Lower leg skin (tissue), 3 donors: ENCODE data around the gene TXNRD2.

ENCODE experiments used
- POLR2A ChIP-seq, 2 donors: fragments of 450-650 bp; IDR thresholded peaks; one replicate each; pipeline ENCODE4 v1.6.1; 2016 to 2017; ENCODE audit warnings: antibody characterized with exemption in 2 of 2, mild to moderate bottlenecking in 1 of 2, moderate library complexity in 1 of 2
- TF ChIP-seq, protein P1 (sequence below), 3 donors: fragments of 450-650 bp; IDR thresholded peaks; one replicate each; pipeline ENCODE4 v1.5.1; 2016; ENCODE audit warnings: antibody characterized with exemption in 3 of 3, mild to moderate bottlenecking in 3 of 3, moderate library complexity in 2 of 3

DNA sequence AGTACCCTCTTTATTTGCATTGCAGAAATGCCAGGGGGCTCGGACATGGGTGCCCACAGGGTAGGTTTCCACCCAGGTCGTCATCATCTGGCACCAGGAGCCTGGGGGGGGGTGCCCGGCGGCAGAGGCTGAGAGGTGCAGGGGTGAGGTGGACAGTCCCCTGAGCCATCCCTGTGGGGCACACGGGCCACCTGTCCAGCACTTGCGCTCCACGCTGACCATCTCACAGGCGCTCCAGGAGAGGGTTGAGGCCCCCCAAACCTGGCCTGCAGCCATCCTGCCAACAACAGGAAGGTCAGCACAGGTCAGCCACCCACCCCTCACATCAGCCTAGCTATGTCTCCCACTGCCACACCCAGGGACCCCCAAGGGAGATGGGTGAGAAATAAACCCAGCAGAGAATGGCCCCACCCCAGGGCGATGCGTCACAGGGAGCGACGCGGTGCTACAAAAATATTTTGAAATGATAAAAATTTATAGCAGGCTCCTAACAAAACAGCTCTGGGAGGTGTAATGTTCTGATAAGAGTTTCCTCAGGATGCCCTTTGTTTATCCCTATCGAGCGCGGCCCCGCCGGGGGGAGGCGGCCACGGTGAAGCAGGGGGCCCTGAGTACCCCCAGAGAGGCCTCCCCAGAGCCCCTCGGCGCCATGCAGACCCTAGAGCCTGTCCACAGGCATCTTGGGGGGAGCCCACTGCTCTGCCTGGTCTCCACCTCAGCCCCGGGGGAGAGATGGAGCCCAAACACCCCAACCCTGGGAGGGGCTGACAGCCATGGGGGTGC, 65.9 kb downstream of the TXNRD2 start:
- TF ChIP-seq, protein P1, sequence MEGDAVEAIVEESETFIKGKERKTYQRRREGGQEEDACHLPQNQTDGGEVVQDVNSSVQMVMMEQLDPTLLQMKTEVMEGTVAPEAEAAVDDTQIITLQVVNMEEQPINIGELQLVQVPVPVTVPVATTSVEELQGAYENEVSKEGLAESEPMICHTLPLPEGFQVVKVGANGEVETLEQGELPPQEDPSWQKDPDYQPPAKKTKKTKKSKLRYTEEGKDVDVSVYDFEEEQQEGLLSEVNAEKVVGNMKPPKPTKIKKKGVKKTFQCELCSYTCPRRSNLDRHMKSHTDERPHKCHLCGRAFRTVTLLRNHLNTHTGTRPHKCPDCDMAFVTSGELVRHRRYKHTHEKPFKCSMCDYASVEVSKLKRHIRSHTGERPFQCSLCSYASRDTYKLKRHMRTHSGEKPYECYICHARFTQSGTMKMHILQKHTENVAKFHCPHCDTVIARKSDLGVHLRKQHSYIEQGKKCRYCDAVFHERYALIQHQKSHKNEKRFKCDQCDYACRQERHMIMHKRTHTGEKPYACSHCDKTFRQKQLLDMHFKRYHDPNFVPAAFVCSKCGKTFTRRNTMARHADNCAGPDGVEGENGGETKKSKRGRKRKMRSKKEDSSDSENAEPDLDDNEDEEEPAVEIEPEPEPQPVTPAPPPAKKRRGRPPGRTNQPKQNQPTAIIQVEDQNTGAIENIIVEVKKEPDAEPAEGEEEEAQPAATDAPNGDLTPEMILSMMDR (IDR thresholded peaks at IDR 0.05) = no peak
- TF ChIP-seq POLR2A (IDR thresholded peaks at IDR 0.05) = no peak
